ENCODE measurements around the gene DAAM2. TPM values are rescaled to one million over a fixed set of nuclear protein-coding genes. Genes with fewer than 3 reads are reported as not detected.

The DAAM2 gene
- total and polyA plus RNA-seq, 2 donors (not counting 3 experiments of a cell fraction or from before 2014, with no cell fraction given) = 0.42 to 0.44 TPM

GRCh38 chr6:39849764-39850163 is 57.6 kb downstream of the DAAM2 start:
- Histone ChIP-seq H3K4me2 (ENCODE audit: insufficient read depth, low read length) (no peak overlapping the region), H3K27ac (ENCODE audit: insufficient read depth, low read depth, low read length) (no peak overlapping the region), H4K20me1 (replicated peaks; ENCODE audit: control insufficient read depth, extremely low read depth, insufficient read depth, low read length) (no peaks in the 10 kb centered on the region), H3K9me1 (replicated peaks; ENCODE audit: control insufficient read depth, extremely low read depth, insufficient read depth, low read length) (no peaks in the 10 kb centered on the region), H3K27me3 (ENCODE audit: control insufficient read depth in 2 of 2, insufficient read depth in 2 of 2, low read length in 2 of 2) (no peaks in the 10 kb centered on the region), H3K4me3 (replicated peaks in 1 of 3; ENCODE audit: insufficient read depth in 1 of 3, low read depth in 1 of 3, low read length in 3 of 3) (no peak overlapping the region), H3K36me3 (ENCODE audit: control insufficient read depth in 2 of 2, extremely low read depth in 1 of 2, insufficient read depth in 2 of 2, low read length in 2 of 2) (no peaks in the 10 kb centered on the region), H3K9me3 (replicated peaks; ENCODE audit: control insufficient read depth, insufficient read depth, low read length) (no peaks in the 10 kb centered on the region), H3K9ac (replicated peaks; ENCODE audit: extremely low read depth, insufficient read depth, low read length) (no peak overlapping the region), H2AFZ (ENCODE audit: low read depth, low read length) (no peak overlapping the region), H3K79me2 (ENCODE audit: control insufficient read depth, insufficient read depth, low read length) (no peaks in the 10 kb centered on the region), H3K4me1 (ENCODE audit: control insufficient read depth, extremely low read depth, insufficient read depth, low read length) (no peaks in the 10 kb centered on the region)
- no TSS peak for BruUV-seq (replicated peaks)
- POLR2A ChIA-PET = no interaction called here
- DNase-seq (ENCODE audit: low read depth, low spot score) (no peak), FAIRE-seq (no peak)
- CTCF ChIA-PET = interaction anchor here (3.2 kb wide), 1 partner anchor 16 kb away, joined by 12 read pairs; no protein-coding TSS in a partner anchor
- intact Hi-C loops (cut with micrococcal nuclease) (no loop called here), dilution Hi-C loops (cut with MboI; ENCODE audit: extremely low pct_ligation_motif_present, low sequenced_read_pairs) (no loop called here)
- TF ChIP-seq CTCF (IDR thresholded peaks at IDR 0.05; ENCODE audit: extremely low read depth in 1 of 2, insufficient read depth in 1 of 2, low read depth in 1 of 2, low read length in 2 of 2) = no peak
- TF ChIP-seq GATA2 (IDR thresholded peaks at IDR 0.05; ENCODE audit: insufficient read depth, insufficient read length, low read depth, low read length) = no peak

DNA sequence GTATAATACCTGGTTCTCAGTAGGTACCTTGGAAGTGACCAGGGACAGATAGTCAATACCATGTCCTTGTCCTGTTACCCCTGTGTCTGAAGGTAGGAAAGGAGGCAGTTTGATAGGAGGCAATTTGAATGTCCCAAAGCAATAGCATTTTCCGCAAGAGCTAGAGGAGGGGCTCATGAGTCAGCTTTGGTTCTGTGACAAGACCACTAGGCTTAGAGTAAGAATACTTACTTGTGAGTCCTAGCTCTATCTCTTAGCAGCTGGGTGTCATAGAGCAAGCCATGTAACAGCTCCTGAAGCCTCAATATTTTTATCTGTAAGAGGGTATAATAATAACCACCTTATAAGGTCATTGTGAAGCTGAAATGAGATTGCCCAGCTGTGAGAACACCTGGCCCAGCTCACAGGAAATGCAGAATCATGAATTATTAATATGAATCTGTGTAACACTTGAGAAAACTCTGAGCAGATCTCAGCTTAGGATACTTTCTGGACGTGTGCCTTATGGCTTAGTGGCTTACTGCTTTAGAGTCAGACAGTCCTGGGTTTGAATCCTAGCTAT is 58.6 kb downstream of the DAAM2 start:
- Histone ChIP-seq H3K79me2 (ENCODE audit: control insufficient read depth, insufficient read depth, low read length) (no peaks in the 10 kb centered on the region), H3K4me2 (ENCODE audit: insufficient read depth, low read length) (no peak overlapping the region), H4K20me1 (replicated peaks; ENCODE audit: control insufficient read depth, extremely low read depth, insufficient read depth, low read length) (no peaks in the 10 kb centered on the region), H3K9me3 (replicated peaks; ENCODE audit: control insufficient read depth, insufficient read depth, low read length) (no peaks in the 10 kb centered on the region), H3K4me1 (ENCODE audit: control insufficient read depth, extremely low read depth, insufficient read depth, low read length) (no peaks in the 10 kb centered on the region), H3K9ac (replicated peaks; ENCODE audit: extremely low read depth, insufficient read depth, low read length) (no peak overlapping the region), H3K36me3 (ENCODE audit: control insufficient read depth in 2 of 2, extremely low read depth in 1 of 2, insufficient read depth in 2 of 2, low read length in 2 of 2) (no peaks in the 10 kb centered on the region), H3K27ac (ENCODE audit: insufficient read depth, low read depth, low read length) (no peak overlapping the region), H2AFZ (ENCODE audit: low read depth, low read length) (no peak overlapping the region), H3K9me1 (replicated peaks; ENCODE audit: control insufficient read depth, extremely low read depth, insufficient read depth, low read length) (no peaks in the 10 kb centered on the region), H3K4me3 (replicated peaks in 1 of 3; ENCODE audit: insufficient read depth in 1 of 3, low read depth in 1 of 3, low read length in 3 of 3) (no peak overlapping the region), H3K27me3 (ENCODE audit: control insufficient read depth in 2 of 2, insufficient read depth in 2 of 2, low read length in 2 of 2) (no peaks in the 10 kb centered on the region)
- dilution Hi-C loops (cut with MboI; ENCODE audit: extremely low pct_ligation_motif_present, low sequenced_read_pairs) (no loop called here), intact Hi-C loops (cut with micrococcal nuclease) (no loop called here)
- ChIA-PET CTCF (interaction anchor here (0.9 to 3.2 kb wide), 2 partner anchors 15 to 41 kb away, joined by 3 to 12 read pairs; no protein-coding TSS in a partner anchor), POLR2A (no interaction called here)
- FAIRE-seq = no peak
- no TSS peak for BruUV-seq (replicated peaks)
- no peak for DNase-seq (ENCODE audit: low read depth, low spot score)
- no peak for TF ChIP-seq CTCF (IDR thresholded peaks at IDR 0.05; ENCODE audit: extremely low read depth in 1 of 2, insufficient read depth in 1 of 2, low read depth in 1 of 2, low read length in 2 of 2)
- TF ChIP-seq POLR2AphosphoS5 (IDR thresholded peaks at IDR 0.05; ENCODE audit: insufficient read depth, low read depth, low read length) = no peak
- TF ChIP-seq MYC (IDR thresholded peaks at IDR 0.05; ENCODE audit: low read depth, low read length) = no peak
- no peak for TF ChIP-seq EZH2 (IDR thresholded peaks at IDR 0.05; ENCODE audit: borderline replicate concordance, low read depth, low read length, severe bottlenecking)
- no peak for TF ChIP-seq GATA2 (IDR thresholded peaks at IDR 0.05; ENCODE audit: insufficient read depth, insufficient read length, low read depth, low read length)
- TF ChIP-seq JUN (IDR thresholded peaks at IDR 0.05; ENCODE audit: borderline replicate concordance, insufficient read depth, insufficient read length, low read depth) = no peak
- TF ChIP-seq POLR2A (IDR thresholded peaks at IDR 0.05; ENCODE audit: low read depth, low read length) = no peak
- TF ChIP-seq, protein P1, sequence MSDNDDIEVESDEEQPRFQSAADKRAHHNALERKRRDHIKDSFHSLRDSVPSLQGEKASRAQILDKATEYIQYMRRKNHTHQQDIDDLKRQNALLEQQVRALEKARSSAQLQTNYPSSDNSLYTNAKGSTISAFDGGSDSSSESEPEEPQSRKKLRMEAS (IDR thresholded peaks at IDR 0.05; ENCODE audit: insufficient read depth, insufficient read length) = no peak
- no peak for TF ChIP-seq FOS (IDR thresholded peaks at IDR 0.05; ENCODE audit: borderline replicate concordance, insufficient read depth, low read length)
